GM23338 (cell line): Measurements from ENCODE around the gene HIGD1B. TPM values are rescaled to one million over a fixed set of nuclear protein-coding genes. Genes with fewer than 3 reads are reported as not detected.

Source experiments
- ATAC-seq: fragments of 200-7000 bp; cut with Tn5 transposase; 3 replicates; pipeline ENCODE4 v1.9.1; 2020
- DNase-seq: peaks from one replicate; pipeline ENCODE4 v3.0.0-alpha.2; 2015; ENCODE audit warnings: low spot score
- H2AFZ ChIP-seq: fragments of 200-600 bp; sonication (generic); 2 replicates; pipeline ENCODE4 v1.8.0; 2016; ENCODE audit warnings: antibody characterized with exemption, mild to moderate bottlenecking, moderate library complexity
- H3F3A ChIP-seq: fragments of 200-600 bp; sonication (generic); replicated peaks from 2 replicates; pipeline ENCODE4 v1.8.0; 2017; ENCODE audit warnings: antibody characterized with exemption, mixed run types, low read depth
- H3K27ac ChIP-seq: fragments of 200-600 bp; sonication (generic); 2 replicates; pipeline ENCODE4 v1.6.1; 2016; ENCODE audit warnings: low read depth
- H3K27me3 ChIP-seq: fragments of 200-600 bp; sonication (generic); 2 replicates; pipeline ENCODE4 v1.8.0; 2016; ENCODE audit warnings: mild to moderate bottlenecking, mixed run types, moderate library complexity; ENCODE audit not compliant: insufficient read depth
- H3K36me3 ChIP-seq: fragments of 200-600 bp; sonication (generic); 2 replicates; pipeline ENCODE4 v1.8.0; 2016; ENCODE audit warnings: mild to moderate bottlenecking; ENCODE audit not compliant: insufficient read depth
- H3K4me1 ChIP-seq: fragments of 200-600 bp; sonication (generic); 2 replicates; pipeline ENCODE4 v1.8.0; 2016; ENCODE audit warnings: mild to moderate bottlenecking, moderate library complexity; ENCODE audit not compliant: insufficient read depth
- H3K4me2 ChIP-seq: fragments of 200-600 bp; sonication (generic); 2 replicates; pipeline ENCODE4 v1.7.1; 2017; ENCODE audit warnings: mixed run types
- H3K4me3 ChIP-seq: fragments of 200-600 bp; sonication (generic); 2 replicates; pipeline ENCODE4 v1.6.1; 2016; ENCODE audit warnings: mixed run types
- H3K79me2 ChIP-seq: fragments of 200-600 bp; sonication (generic); replicated peaks from 2 replicates; pipeline ENCODE4 v1.8.0; 2017; ENCODE audit warnings: mild to moderate bottlenecking; ENCODE audit not compliant: insufficient read depth
- H3K9me2 ChIP-seq: fragments of 200-600 bp; sonication (generic); 2 replicates; pipeline ENCODE4 v1.8.0; 2017; ENCODE audit not compliant: insufficient read depth
- H4K20me1 ChIP-seq: fragments of 200-600 bp; sonication (generic); replicated peaks from 2 replicates; pipeline ENCODE4 v1.8.0; 2017; ENCODE audit warnings: mild to moderate bottlenecking; ENCODE audit not compliant: insufficient read depth
- H3K27ac Mint-ChIP-seq: 2 replicates; pipeline ENCODE4 v1.8.0; 2020; ENCODE audit warnings: inconsistent platforms, mild to moderate bottlenecking, moderate library complexity, mixed read lengths
- H3K27me3 Mint-ChIP-seq: 3 replicates; pipeline ENCODE4 v1.8.0; 2022; ENCODE audit warnings: low read depth, mild to moderate bottlenecking, moderate library complexity, mixed read lengths, inconsistent platforms; ENCODE audit not compliant: insufficient read depth, poor library complexity
- H3K36me3 Mint-ChIP-seq: 3 replicates; pipeline ENCODE4 v1.8.0; 2021; ENCODE audit warnings: low read depth, mild to moderate bottlenecking, inconsistent platforms, moderate library complexity, mixed read lengths
- H3K4me1 Mint-ChIP-seq: 3 replicates; pipeline ENCODE4 v1.8.0; 2020; ENCODE audit warnings: mild to moderate bottlenecking, inconsistent platforms, mixed read lengths
- H3K4me3 Mint-ChIP-seq: 3 replicates; pipeline ENCODE4 v1.8.0; 2021; ENCODE audit warnings: moderate library complexity, mild to moderate bottlenecking, inconsistent platforms, mixed read lengths
- H3K9me3 Mint-ChIP-seq: 3 replicates; pipeline ENCODE4 v1.8.0; 2020; ENCODE audit warnings: moderate library complexity, mild to moderate bottlenecking, inconsistent platforms, mixed read lengths
- CREB1 ChIP-seq: fragments of 250-450 bp; sonication (Bioruptor Pico); IDR thresholded peaks from 2 replicates; pipeline ENCODE4 v1.5.0; 2020; ENCODE audit warnings: low read depth, mild to moderate bottlenecking, moderate library complexity
- EZH2 ChIP-seq: fragments of 200-600 bp; sonication (generic); IDR thresholded peaks from one replicate; pipeline ENCODE4 v1.8.0; 2017; ENCODE audit warnings: antibody characterized with exemption, mild to moderate bottlenecking, low read depth; ENCODE audit not compliant: unreplicated experiment
- EZH2phosphoT487 ChIP-seq: fragments of 200-600 bp; sonication (generic); IDR thresholded peaks from one replicate; pipeline ENCODE4 v1.8.1; 2018; ENCODE audit warnings: antibody characterized with exemption; ENCODE audit not compliant: unreplicated experiment
- NANOG ChIP-seq: IDR thresholded peaks from 2 replicates; pipeline ENCODE4 v1.6.1; 2016; ENCODE audit warnings: antibody characterized with exemption, borderline replicate concordance
- POLR2AphosphoS5 ChIP-seq: IDR thresholded peaks from 2 replicates; pipeline ENCODE4 v1.6.1; 2016; ENCODE audit warnings: antibody characterized with exemption, low read depth
- STAT1 ChIP-seq: IDR thresholded peaks from one replicate; pipeline ENCODE4 v1.6.1; 2016; ENCODE audit warnings: antibody characterized with exemption; ENCODE audit not compliant: unreplicated experiment
- polyA plus RNA-seq: library from polyadenylated mRNA; unstranded; fragments of >200 nt; fragmentation: Nextera tagmentation; extraction: Ambion mirVana; gene quantifications from 2 replicates; pipeline ENCODE4 v1.2.1, GENCODE V29; 2016
- total RNA-seq: library from RNA; depleted of rRNA; stranded (reverse); fragments of >200 nt; shearing (Covaris generic); gene quantifications from 2 replicates; pipeline ENCODE4 v1.2.3, GENCODE V29; 2014
- TF ChIP-seq, protein P1 (sequence below): IDR thresholded peaks from 2 replicates; pipeline ENCODE4 v1.6.1; 2016; ENCODE audit warnings: antibody characterized with exemption
- TF ChIP-seq, protein P2 (sequence below): fragments of 250-450 bp; sonication (Bioruptor Pico); IDR thresholded peaks from 2 replicates; pipeline ENCODE4 v1.5.0; 2020; ENCODE audit warnings: mild to moderate bottlenecking, moderate library complexity
- TF ChIP-seq, protein P3 (sequence below): IDR thresholded peaks from one replicate; pipeline ENCODE4 v1.6.1; 2018; ENCODE audit warnings: antibody characterized with exemption; ENCODE audit not compliant: unreplicated experiment

Gene HIGD1B
- total and polyA plus RNA-seq, 2 experiments from 2014 or later = not detected

GRCh38 chr17:44871556-44871955, 23.9 kb downstream of the HIGD1B start:
- H3K27ac ChIP-seq = no peak overlapping the region
- no peaks in the 10 kb centered on the region for H3K27me3 Mint-ChIP-seq
- peaks cover 60% of the 10 kb centered on the region for H3K36me3 ChIP-seq
- H3K27me3 ChIP-seq = no peaks in the 10 kb centered on the region
- DNase-seq (no peak), ATAC-seq (no peak)
- no peak overlapping the region for H3K4me2 ChIP-seq
- H3F3A ChIP-seq = peaks cover 10% of the 10 kb centered on the region
- H4K20me1 ChIP-seq = no peaks in the 10 kb centered on the region; the same call in none of the 2 replicates
- no peak overlapping the region for H2AFZ ChIP-seq
- H3K27ac Mint-ChIP-seq = no peak overlapping the region
- H3K79me2 ChIP-seq = no peaks in the 10 kb centered on the region
- no peaks in the 10 kb centered on the region for H3K4me1 Mint-ChIP-seq
- no peaks in the 10 kb centered on the region for H3K9me3 Mint-ChIP-seq
- TF ChIP-seq, protein P1, sequence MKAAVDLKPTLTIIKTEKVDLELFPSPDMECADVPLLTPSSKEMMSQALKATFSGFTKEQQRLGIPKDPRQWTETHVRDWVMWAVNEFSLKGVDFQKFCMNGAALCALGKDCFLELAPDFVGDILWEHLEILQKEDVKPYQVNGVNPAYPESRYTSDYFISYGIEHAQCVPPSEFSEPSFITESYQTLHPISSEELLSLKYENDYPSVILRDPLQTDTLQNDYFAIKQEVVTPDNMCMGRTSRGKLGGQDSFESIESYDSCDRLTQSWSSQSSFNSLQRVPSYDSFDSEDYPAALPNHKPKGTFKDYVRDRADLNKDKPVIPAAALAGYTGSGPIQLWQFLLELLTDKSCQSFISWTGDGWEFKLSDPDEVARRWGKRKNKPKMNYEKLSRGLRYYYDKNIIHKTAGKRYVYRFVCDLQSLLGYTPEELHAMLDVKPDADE = no peak
- TF ChIP-seq POLR2AphosphoS5 (no peak), EZH2phosphoT487 (no peak), CREB1 (no peak), NANOG (no peak), EZH2 (no peak), STAT1 (no peak)
- TF ChIP-seq, protein P2, sequence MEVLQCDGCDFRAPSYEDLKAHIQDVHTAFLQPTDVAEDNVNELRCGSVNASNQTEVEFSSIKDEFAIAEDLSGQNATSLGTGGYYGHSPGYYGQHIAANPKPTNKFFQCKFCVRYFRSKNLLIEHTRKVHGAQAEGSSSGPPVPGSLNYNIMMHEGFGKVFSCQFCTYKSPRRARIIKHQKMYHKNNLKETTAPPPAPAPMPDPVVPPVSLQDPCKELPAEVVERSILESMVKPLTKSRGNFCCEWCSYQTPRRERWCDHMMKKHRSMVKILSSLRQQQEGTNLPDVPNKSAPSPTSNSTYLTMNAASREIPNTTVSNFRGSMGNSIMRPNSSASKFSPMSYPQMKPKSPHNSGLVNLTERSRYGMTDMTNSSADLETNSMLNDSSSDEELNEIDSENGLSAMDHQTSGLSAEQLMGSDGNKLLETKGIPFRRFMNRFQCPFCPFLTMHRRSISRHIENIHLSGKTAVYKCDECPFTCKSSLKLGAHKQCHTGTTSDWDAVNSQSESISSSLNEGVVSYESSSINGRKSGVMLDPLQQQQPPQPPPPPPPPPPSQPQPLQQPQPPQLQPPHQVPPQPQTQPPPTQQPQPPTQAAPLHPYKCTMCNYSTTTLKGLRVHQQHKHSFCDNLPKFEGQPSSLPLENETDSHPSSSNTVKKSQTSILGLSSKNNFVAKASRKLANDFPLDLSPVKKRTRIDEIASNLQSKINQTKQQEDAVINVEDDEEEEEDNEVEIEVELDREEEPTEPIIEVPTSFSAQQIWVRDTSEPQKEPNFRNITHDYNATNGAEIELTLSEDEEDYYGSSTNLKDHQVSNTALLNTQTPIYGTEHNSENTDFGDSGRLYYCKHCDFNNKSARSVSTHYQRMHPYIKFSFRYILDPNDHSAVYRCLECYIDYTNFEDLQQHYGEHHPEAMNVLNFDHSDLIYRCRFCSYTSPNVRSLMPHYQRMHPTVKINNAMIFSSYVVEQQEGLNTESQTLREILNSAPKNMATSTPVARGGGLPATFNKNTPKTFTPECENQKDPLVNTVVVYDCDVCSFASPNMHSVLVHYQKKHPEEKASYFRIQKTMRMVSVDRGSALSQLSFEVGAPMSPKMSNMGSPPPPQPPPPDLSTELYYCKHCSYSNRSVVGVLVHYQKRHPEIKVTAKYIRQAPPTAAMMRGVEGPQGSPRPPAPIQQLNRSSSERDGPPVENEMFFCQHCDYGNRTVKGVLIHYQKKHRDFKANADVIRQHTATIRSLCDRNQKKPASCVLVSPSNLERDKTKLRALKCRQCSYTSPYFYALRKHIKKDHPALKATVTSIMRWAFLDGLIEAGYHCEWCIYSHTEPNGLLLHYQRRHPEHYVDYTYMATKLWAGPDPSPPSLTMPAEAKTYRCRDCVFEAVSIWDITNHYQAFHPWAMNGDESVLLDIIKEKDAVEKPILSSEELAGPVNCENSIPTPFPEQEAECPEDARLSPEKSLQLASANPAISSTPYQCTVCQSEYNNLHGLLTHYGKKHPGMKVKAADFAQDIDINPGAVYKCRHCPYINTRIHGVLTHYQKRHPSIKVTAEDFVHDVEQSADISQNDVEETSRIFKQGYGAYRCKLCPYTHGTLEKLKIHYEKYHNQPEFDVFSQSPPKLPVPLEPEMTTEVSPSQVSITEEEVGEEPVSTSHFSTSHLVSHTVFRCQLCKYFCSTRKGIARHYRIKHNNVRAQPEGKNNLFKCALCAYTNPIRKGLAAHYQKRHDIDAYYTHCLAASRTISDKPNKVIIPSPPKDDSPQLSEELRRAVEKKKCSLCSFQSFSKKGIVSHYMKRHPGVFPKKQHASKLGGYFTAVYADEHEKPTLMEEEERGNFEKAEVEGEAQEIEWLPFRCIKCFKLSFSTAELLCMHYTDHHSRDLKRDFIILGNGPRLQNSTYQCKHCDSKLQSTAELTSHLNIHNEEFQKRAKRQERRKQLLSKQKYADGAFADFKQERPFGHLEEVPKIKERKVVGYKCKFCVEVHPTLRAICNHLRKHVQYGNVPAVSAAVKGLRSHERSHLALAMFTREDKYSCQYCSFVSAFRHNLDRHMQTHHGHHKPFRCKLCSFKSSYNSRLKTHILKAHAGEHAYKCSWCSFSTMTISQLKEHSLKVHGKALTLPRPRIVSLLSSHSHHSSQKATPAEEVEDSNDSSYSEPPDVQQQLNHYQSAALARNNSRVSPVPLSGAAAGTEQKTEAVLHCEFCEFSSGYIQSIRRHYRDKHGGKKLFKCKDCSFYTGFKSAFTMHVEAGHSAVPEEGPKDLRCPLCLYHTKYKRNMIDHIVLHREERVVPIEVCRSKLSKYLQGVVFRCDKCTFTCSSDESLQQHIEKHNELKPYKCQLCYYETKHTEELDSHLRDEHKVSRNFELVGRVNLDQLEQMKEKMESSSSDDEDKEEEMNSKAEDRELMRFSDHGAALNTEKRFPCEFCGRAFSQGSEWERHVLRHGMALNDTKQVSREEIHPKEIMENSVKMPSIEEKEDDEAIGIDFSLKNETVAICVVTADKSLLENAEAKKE (CRISPR knock-in tag) = no peak
- TF ChIP-seq, protein P3, sequence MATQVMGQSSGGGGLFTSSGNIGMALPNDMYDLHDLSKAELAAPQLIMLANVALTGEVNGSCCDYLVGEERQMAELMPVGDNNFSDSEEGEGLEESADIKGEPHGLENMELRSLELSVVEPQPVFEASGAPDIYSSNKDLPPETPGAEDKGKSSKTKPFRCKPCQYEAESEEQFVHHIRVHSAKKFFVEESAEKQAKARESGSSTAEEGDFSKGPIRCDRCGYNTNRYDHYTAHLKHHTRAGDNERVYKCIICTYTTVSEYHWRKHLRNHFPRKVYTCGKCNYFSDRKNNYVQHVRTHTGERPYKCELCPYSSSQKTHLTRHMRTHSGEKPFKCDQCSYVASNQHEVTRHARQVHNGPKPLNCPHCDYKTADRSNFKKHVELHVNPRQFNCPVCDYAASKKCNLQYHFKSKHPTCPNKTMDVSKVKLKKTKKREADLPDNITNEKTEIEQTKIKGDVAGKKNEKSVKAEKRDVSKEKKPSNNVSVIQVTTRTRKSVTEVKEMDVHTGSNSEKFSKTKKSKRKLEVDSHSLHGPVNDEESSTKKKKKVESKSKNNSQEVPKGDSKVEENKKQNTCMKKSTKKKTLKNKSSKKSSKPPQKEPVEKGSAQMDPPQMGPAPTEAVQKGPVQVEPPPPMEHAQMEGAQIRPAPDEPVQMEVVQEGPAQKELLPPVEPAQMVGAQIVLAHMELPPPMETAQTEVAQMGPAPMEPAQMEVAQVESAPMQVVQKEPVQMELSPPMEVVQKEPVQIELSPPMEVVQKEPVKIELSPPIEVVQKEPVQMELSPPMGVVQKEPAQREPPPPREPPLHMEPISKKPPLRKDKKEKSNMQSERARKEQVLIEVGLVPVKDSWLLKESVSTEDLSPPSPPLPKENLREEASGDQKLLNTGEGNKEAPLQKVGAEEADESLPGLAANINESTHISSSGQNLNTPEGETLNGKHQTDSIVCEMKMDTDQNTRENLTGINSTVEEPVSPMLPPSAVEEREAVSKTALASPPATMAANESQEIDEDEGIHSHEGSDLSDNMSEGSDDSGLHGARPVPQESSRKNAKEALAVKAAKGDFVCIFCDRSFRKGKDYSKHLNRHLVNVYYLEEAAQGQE = no peak
- H3K36me3 Mint-ChIP-seq = peaks cover 63% of the 10 kb centered on the region
- H3K9me2 ChIP-seq = no peaks in the 10 kb centered on the region
- H3K4me1 ChIP-seq = no peaks in the 10 kb centered on the region
- no peak overlapping the region for H3K4me3 ChIP-seq
- no peak overlapping the region for H3K4me3 Mint-ChIP-seq
